Sigmoid colon (tissue), 7 donors: Measurements from ENCODE around the gene TRPM4. TPM values are rescaled to one million over a fixed set of nuclear protein-coding genes. Genes with fewer than 3 reads are reported as not detected.

ENCODE experiments used
- DNase-seq: peaks from one replicate; pipeline ENCODE4 v3.0.0-alpha.2; 2019
- H3K27ac ChIP-seq, 4 donors: fragments of 200-600 bp; sonication (generic); one replicate each; pipeline ENCODE4 v1.5.1; 2016 to 2019; ENCODE audit warnings: mild to moderate bottlenecking in 1 of 4
- H3K27me3 ChIP-seq, 3 donors: fragments of 200-600 bp; sonication (generic); one replicate each; pipeline ENCODE4 v1.5.1; 2019; ENCODE audit warnings: mild to moderate bottlenecking in 1 of 3
- H3K36me3 ChIP-seq, 4 donors: fragments of 200-600 bp; sonication (generic); one replicate each; pipeline ENCODE4 v1.5.1; 2016 to 2019
- H3K4me1 ChIP-seq, 4 donors: fragments of 200-600 bp; sonication (generic); one replicate each; pipeline ENCODE4 v1.5.1; 2017 to 2019
- H3K4me3 ChIP-seq, 4 donors: fragments of 200-600 bp; sonication (generic); one replicate each; pipeline ENCODE4 v1.5.1; 2017 to 2019; ENCODE audit warnings: mild to moderate bottlenecking in 2 of 4, moderate library complexity in 1 of 4
- H3K9me3 ChIP-seq, 4 donors: fragments of 200-600 bp in 3 of 4; sonication (generic) in 3 of 4; one replicate each; pipeline versions ENCODE4 v1.5.1 to v1.6.1; 2013 to 2019
- EP300 ChIP-seq, 4 donors: sonication (generic); formaldehyde crosslinking; IDR thresholded peaks; one replicate each; pipeline ENCODE4 v1.6.1; 2017; ENCODE audit warnings: antibody characterized with exemption in 4 of 4
- POLR2A ChIP-seq, 2 donors: fragments of 450-650 bp; IDR thresholded peaks; one replicate each; pipeline ENCODE4 v1.6.1; 2016; ENCODE audit warnings: antibody characterized with exemption in 2 of 2, mild to moderate bottlenecking in 2 of 2, moderate library complexity in 2 of 2
- POLR2AphosphoS5 ChIP-seq, 4 donors: sonication (generic); formaldehyde crosslinking; IDR thresholded peaks; one replicate each; pipeline ENCODE4 v1.6.1; 2017; ENCODE audit warnings: antibody characterized with exemption in 4 of 4
- WGBS, 2 donors: extraction: QIAGEN DNeasy Blood & Tissue Kit; methylation state at CpG; one replicate each; pipeline ENCODE4 v1.1.7; 2013; 5-methylcytosine and 5-hydroxymethylcytosine counted together
- intact Hi-C: fragments of 100-400 bp; cut with DNase I; formaldehyde crosslinking; loops from one replicate; pipeline ENCODE4 v1.15.1; 2023
- polyA plus RNA-seq, 3 donors: library from polyadenylated mRNA; stranded (reverse); fragments of 200-250 nt; gene quantifications; one replicate each; pipeline ENCODE4 v1.2.3, GENCODE V29; 2013
- total RNA-seq, 4 donors: library from RNA; depleted of rRNA; stranded (reverse); fragments of >200 nt; gene quantifications; one replicate each; pipeline ENCODE4 v1.1.0, GENCODE V29; 2016
- TF ChIP-seq, protein P1 (sequence below), 4 experiments: fragments of 450-650 bp in 3 of 4; fragments of 200-600 bp in 1 of 4; IDR thresholded peaks; one replicate each; pipeline ENCODE4 v1.5.1; 2016 to 2019; ENCODE audit warnings: antibody characterized with exemption in 4 of 4, mild to moderate bottlenecking in 3 of 4, moderate library complexity in 2 of 4
- donor health status: healthy with polysubstance abuse.
- donor health status: Bipolar disorder and iron deficiency.
- donor health status: healthy.

Gene TRPM4
- total and polyA plus RNA-seq, 7 donors = 7.9 to 166 (median 18.0) TPM

DNA sequence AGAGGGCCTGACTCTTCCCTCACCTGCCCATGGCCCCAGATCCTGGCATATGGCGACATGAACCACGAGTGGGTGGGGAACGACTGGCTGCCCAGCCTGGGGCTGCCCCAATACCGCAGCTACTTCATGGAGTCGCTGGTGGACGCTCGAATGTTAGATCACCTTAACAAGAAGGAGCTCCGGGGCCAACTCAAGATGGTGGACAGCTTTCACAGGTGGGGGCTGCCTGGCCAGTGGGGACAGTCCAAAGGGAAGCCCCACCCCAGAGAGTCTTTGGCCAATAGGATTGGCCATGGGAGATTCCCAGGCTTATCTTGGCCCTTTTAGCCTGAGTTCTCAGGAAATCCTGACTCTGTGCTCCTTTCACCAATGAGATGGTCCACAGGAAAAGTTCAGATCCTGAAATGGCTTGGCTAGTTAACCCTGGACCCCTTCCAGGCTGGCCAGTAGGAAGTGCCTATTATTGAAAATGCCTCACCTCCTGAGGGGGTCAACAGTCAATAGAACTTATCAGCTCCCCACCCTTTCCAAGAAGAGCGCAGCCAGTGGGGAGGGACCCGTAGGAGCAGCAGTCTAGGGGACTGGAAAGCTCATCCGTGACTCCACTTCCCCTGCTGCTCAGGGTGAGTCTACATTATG is 9.4 kb upstream of the TRPM4 start:
- H3K27ac ChIP-seq = peak overlapping the region; percentile 7 to 85 (median 78)
- TF ChIP-seq EP300 (IDR thresholded peaks at IDR 0.05) (no peak), POLR2AphosphoS5 (IDR thresholded peaks at IDR 0.05) (peak in 1 of 4 donors; percentile 11)
- TF ChIP-seq, protein P1, sequence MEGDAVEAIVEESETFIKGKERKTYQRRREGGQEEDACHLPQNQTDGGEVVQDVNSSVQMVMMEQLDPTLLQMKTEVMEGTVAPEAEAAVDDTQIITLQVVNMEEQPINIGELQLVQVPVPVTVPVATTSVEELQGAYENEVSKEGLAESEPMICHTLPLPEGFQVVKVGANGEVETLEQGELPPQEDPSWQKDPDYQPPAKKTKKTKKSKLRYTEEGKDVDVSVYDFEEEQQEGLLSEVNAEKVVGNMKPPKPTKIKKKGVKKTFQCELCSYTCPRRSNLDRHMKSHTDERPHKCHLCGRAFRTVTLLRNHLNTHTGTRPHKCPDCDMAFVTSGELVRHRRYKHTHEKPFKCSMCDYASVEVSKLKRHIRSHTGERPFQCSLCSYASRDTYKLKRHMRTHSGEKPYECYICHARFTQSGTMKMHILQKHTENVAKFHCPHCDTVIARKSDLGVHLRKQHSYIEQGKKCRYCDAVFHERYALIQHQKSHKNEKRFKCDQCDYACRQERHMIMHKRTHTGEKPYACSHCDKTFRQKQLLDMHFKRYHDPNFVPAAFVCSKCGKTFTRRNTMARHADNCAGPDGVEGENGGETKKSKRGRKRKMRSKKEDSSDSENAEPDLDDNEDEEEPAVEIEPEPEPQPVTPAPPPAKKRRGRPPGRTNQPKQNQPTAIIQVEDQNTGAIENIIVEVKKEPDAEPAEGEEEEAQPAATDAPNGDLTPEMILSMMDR (IDR thresholded peaks at IDR 0.05) = no peak
- peak overlapping the region in 3 of 4 donors; percentile 62 to 72 (median 66) for H3K4me3 ChIP-seq
- intact Hi-C loops = loop anchor here (5.0 kb wide), 2 partner anchors 59 to 156 kb away; partner anchors contain the start of genes GYS1 and RUVBL2
- peaks cover 0 to 52% (median 44%) of the 10 kb centered on the region in 4 donors for H3K4me1 ChIP-seq
- 59 to 74% methylated on average over 11 of the region's 11 CpGs for WGBS, 2 donors
- no peak for DNase-seq
- peaks cover 0 to 2% (median 0%) of the 10 kb centered on the region in 3 donors for H3K27me3 ChIP-seq
- no peaks in the 10 kb centered on the region for H3K36me3 ChIP-seq
- no peaks in the 10 kb centered on the region for H3K9me3 ChIP-seq

GRCh38 chr19:49148784-49149651 is 8.6 kb upstream of the TRPM4 start:
- H3K27me3 ChIP-seq = peaks cover 0 to 2% (median 0%) of the 10 kb centered on the region in 3 donors
- H3K4me1 ChIP-seq = peaks cover 0 to 50% (median 43%) of the 10 kb centered on the region in 4 donors

DNA sequence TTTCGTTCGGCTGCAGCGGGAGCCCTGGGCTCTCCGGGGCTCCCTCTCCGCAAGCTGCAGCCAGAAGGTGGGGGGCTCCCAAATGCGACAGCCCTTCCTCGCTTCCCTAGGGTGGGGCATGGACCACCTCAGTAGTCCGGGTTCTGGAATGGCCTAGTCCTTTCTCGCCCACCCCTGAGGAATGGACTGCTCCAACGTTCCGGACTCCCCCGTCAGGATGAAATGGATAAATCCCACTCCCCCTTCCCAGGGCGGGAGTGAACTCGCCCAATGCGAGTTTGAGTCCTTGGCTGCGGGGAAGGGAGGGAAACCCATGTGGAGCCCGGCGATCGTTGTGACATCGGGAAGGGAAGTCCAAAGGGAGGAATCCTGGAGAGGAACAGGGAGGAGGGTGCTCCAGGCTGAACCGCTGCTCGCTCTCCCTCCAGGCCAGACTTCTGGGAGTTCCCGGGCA is 7.9 kb upstream of the TRPM4 start:
- peak; percentile 87 for DNase-seq
- Histone ChIP-seq H3K4me1 (peaks cover 0 to 50% (median 43%) of the 10 kb centered on the region in 4 donors), H3K9me3 (no peaks in the 10 kb centered on the region), H3K27me3 (peaks cover 0 to 2% (median 0%) of the 10 kb centered on the region in 3 donors), H3K27ac (peak overlapping the region; percentile 76 to 85 (median 79)), H3K36me3 (no peaks in the 10 kb centered on the region), H3K4me3 (peak overlapping the region; percentile 47 to 72 (median 64))
- TF ChIP-seq, protein P1 (IDR thresholded peaks at IDR 0.05) = no peak
- TF ChIP-seq POLR2AphosphoS5 (IDR thresholded peaks at IDR 0.05) = peak in 1 of 4 donors; percentile 18
- intact Hi-C loops = loop anchor here (5.0 kb wide), 2 partner anchors 58 to 157 kb away; partner anchors contain the start of genes GYS1 and RUVBL2
- 0 to 1% methylated on average over 23 of the region's 23 CpGs for WGBS, 2 donors

More at GRCh38 chr19:49148784-49149651, 8.6 kb upstream of the TRPM4 start:
- intact Hi-C loops = loop anchor here (5.0 kb wide), 2 partner anchors 58 to 157 kb away; partner anchors contain the start of genes GYS1 and RUVBL2
- no peaks in the 10 kb centered on the region for H3K36me3 ChIP-seq
- H3K4me3 ChIP-seq = peak overlapping the region; percentile 47 to 72 (median 64)
- DNase-seq = peak; percentile 97
- WGBS, 2 donors = 0 to 4% methylated on average over 49 of the region's 49 CpGs
- TF ChIP-seq, protein P1 (IDR thresholded peaks at IDR 0.05) = no peak
- TF ChIP-seq EP300 (IDR thresholded peaks at IDR 0.05) (no peak), POLR2A (IDR thresholded peaks at IDR 0.05) (peak in 1 of 2 donors; percentile 74), POLR2AphosphoS5 (IDR thresholded peaks at IDR 0.05) (peak; percentile 16 to 67 (median 38))
- H3K9me3 ChIP-seq = no peaks in the 10 kb centered on the region
- H3K27ac ChIP-seq = peak overlapping the region; percentile 76 to 85 (median 79)

DNA sequence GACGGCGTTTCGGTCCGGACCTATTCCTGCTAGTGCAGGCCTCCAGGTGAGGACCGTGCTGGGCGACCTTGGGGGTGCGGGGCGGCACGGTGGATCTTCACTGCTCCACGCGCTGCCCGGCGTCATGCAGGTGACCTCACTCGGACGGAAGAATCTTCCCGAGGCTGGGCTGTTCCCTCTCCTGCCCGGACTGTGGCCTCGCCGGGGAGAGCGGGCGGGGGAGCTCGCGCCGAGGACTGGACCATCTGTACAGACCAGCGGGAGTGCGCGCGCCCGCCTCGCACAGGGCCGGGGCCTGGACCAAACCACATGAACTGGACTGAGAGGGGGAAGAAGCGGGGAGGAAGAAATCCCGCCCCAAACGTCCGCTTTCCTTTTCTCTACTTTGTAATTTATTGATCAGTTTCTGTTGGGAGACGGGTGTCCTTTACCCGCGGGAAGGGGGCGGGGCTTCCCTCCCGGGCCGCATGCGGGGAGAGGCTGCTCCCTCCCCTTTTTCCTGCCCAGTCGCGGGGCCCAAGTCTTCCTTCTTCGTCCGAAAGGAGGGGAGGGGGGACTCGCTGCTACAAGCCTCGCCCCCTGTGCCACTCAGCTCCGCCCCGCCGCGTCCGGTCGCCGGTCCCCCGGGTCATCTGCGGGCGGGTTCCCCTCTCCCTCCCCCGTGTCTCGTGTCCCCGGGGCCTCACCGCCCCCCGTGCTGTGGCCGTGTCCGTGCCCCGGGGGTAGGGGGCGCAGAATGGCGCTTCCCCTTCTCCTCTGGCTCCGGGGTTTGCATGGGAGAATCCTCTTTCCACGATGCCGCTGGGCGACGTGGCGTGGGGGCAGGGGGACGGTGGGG is 7.3 kb upstream of the TRPM4 start:
- Histone ChIP-seq H3K27me3 (peaks cover 0 to 2% (median 0%) of the 10 kb centered on the region in 3 donors), H3K27ac (peak overlapping the region; percentile 76 to 85 (median 79)), H3K4me3 (peak overlapping the region; percentile 47 to 72 (median 64)), H3K9me3 (no peaks in the 10 kb centered on the region), H3K4me1 (peaks cover 0 to 49% (median 42%) of the 10 kb centered on the region in 4 donors), H3K36me3 (no peaks in the 10 kb centered on the region)
- WGBS, 2 donors = 1% methylated on average over 75 of the region's 75 CpGs
- peak; percentile 89 for DNase-seq
- intact Hi-C loops = no loop called here
- TF ChIP-seq EP300 (IDR thresholded peaks at IDR 0.05) (no peak), POLR2AphosphoS5 (IDR thresholded peaks at IDR 0.05) (peak in 2 of 4 donors; percentile 41 to 50), POLR2A (IDR thresholded peaks at IDR 0.05) (peak in 1 of 2 donors; percentile 57)
- TF ChIP-seq, protein P1 (IDR thresholded peaks at IDR 0.05) = no peak
